HG03159 (cell line): Measurements from ENCODE around the gene CFAP210.
A peak's percentile ranks its signal among the peaks of the same experiment; 100 is the strongest.

Source experiments
- ATAC-seq: cut with Tn5 transposase; IDR thresholded peaks from one replicate; pipeline ENCODE4 v1.9.1; 2021; ENCODE audit warnings: mild to moderate bottlenecking, moderate library complexity; ENCODE audit not compliant: unreplicated experiment

The CFAP210 gene

GRCh38 chr2:169694113-169694893 is at the start of gene CFAP210, which contains the start of gene PHOSPHO2:
Gene CFAP210 (minus strand): TSS chr2:169694405. CDS start chr2:169694327, 78 bp downstream.
Gene PHOSPHO2 (plus strand): TSS chr2:169694469. CDS start chr2:169700972, 6,503 bp downstream.
- ATAC-seq = peak; percentile 97

- no peak for ATAC-seq
These were observed 49.3 kb upstream of the CFAP210 start for GRCh38 chr2:169743549-169743948.

GRCh38 chr2:169739351-169739750 is 45.1 kb upstream of the CFAP210 start:
- ATAC-seq = no peak

GRCh38 chr2:169738566-169739229 is 44.5 kb upstream of the CFAP210 start:
- no peak for ATAC-seq

- no peak for ATAC-seq
These were observed 42.7 kb upstream of the CFAP210 start for GRCh38 chr2:169736902-169737301.

- no peak for ATAC-seq
These were observed 41.4 kb upstream of the CFAP210 start for GRCh38 chr2:169735623-169736022.

GRCh38 chr2:169734169-169734847 is 40.1 kb upstream of the CFAP210 start:
- peak; percentile 39 for ATAC-seq

- no peak for ATAC-seq
These were observed 38.6 kb upstream of the CFAP210 start for GRCh38 chr2:169732583-169733358.

- no peak for ATAC-seq
These were observed 37.9 kb upstream of the CFAP210 start for GRCh38 chr2:169732075-169732474.

- no peak for ATAC-seq
These were observed 35.0 kb upstream of the CFAP210 start for GRCh38 chr2:169729274-169729605.

- ATAC-seq = no peak
These were observed 32.9 kb upstream of the CFAP210 start for GRCh38 chr2:169727065-169727464.

- no peak for ATAC-seq
These were observed 26.8 kb upstream of the CFAP210 start for GRCh38 chr2:169721016-169721415.

GRCh38 chr2:169718930-169719504 is 24.8 kb upstream of the CFAP210 start:
- no peak for ATAC-seq

GRCh38 chr2:169717691-169718063 is 23.5 kb upstream of the CFAP210 start:
- ATAC-seq = no peak

GRCh38 chr2:169716938-169717690 is 22.9 kb upstream of the CFAP210 start:
- ATAC-seq = no peak

GRCh38 chr2:169716238-169716886 is 22.2 kb upstream of the CFAP210 start:
- no peak for ATAC-seq

- no peak for ATAC-seq
These were observed 21.4 kb upstream of the CFAP210 start for GRCh38 chr2:169715379-169716237.

GRCh38 chr2:169714699-169715098 is 20.5 kb upstream of the CFAP210 start:
- ATAC-seq = no peak

- no peak for ATAC-seq
These were observed 19.1 kb upstream of the CFAP210 start for GRCh38 chr2:169713331-169713730.
